ENCODE measurements around the gene PSPH.

PSPH gene

GRCh38 chr7:56086761-56087160 is 35.5 kb upstream of the PSPH start:
- TF ChIP-seq, protein P1, sequence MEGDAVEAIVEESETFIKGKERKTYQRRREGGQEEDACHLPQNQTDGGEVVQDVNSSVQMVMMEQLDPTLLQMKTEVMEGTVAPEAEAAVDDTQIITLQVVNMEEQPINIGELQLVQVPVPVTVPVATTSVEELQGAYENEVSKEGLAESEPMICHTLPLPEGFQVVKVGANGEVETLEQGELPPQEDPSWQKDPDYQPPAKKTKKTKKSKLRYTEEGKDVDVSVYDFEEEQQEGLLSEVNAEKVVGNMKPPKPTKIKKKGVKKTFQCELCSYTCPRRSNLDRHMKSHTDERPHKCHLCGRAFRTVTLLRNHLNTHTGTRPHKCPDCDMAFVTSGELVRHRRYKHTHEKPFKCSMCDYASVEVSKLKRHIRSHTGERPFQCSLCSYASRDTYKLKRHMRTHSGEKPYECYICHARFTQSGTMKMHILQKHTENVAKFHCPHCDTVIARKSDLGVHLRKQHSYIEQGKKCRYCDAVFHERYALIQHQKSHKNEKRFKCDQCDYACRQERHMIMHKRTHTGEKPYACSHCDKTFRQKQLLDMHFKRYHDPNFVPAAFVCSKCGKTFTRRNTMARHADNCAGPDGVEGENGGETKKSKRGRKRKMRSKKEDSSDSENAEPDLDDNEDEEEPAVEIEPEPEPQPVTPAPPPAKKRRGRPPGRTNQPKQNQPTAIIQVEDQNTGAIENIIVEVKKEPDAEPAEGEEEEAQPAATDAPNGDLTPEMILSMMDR (conservative IDR thresholded peaks at IDR 0.05), result no peak
- no peak overlapping the region for H3K27ac ChIP-seq

DNA sequence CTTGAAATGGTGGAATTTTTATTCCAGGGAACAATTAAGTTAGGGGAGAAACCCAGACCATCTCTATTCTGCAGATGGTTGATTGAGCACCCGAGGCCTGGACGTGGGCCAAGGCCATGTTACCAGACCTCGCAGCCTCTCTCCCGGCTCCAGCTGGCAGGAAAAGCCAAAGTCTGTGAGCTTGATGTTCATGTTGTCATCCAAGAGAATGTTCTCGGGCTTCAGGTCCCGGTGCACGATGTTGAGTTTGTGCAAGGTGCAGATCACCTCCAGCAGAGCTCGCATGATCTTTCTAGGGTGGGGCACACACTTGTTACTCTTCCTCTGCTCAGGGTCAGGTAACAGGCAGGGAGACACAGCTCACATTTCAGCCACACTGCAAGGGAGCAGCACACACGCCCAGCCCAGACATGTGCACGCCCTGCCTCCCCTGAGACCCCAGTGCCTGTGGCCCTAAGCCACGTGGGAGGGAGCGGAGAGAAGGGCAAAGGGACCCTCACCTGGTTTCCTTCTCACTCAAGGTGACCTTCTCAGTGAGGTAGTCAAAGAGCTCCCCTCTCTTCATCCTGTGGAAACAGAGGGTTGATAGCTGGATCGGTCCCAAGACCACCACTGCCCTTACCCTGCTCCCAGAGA is 32.0 kb upstream of the PSPH start:
- H3K27ac ChIP-seq, result peak overlapping the region; percentile 96; the same call in 1 of the 2 replicates
- TF ChIP-seq, protein P1 (conservative IDR thresholded peaks at IDR 0.05), result no peak

DNA sequence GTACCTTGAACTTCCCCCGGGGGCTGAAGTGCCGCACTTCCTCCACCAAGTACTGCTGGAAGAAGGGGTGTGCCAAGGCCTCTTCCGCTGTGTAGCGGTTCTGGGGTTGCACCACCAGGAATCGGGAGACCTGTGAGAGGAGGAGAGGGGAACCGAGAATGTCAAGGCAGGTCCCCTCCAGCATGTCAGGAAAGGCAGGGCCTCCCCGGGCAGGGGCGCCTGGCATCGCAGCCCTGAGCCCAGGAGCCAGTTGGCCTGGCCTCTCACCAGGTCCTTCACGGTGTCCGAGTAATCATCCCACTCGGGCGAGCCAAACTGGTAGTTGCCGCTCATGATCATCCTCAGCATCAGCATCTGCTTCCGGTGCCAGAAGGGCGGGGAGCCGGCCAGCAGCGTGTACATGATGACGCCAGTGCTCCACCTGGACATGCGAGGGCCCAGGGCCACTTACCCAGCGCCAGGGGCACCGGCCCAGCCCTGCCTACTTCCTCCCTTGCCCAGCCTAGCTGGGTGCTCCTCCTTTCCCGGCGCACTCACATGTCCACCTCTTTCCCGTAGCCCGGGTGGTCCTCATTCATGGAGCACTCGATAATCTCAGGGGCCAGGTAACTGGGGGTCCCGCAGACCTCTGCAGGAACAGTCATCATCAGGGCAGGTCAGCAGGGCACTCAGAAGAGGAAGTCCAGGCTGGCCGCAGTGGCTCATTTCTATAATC is 30.5 kb upstream of the PSPH start:
- TF ChIP-seq, protein P1 (conservative IDR thresholded peaks at IDR 0.05), result no peak
- H3K27ac ChIP-seq, result peak overlapping the region; percentile 96

DNA sequence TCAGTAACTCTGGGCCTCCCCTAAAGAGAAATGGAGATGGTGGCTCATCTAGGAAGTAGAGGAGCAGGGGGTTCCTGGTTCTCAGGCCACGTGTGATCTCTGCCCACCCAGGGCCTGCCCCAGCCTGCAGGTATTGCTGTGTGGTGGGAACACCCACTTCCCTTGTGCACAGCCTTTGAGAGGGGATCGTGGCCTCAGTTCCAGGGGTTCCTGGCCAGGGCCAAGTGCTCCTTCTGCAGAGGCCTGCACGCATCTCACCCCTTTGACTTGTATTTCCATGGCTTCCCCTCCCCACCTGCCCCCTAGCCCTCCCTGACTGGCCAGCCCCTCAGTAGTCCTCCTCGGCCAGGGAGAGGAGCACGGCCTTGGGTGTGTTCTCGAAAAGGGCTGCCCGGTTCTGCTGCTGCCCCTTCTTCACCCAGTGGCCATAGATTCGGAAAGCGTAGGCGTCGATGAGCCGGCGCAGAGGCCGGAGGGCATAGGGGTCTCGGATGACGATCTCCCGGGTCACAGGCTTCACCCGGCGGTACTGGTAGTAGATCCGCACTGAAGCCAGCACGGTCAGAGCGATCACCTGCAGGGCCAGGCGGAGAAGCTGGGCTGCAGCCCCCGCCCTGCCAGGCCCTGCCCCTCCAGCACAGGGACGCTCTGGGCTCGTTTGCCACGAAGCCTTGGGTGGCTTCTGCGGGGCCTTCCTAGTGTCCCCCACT is 29.6 kb upstream of the PSPH start:
- H3K27ac ChIP-seq, result peak overlapping the region; percentile 96

DNA sequence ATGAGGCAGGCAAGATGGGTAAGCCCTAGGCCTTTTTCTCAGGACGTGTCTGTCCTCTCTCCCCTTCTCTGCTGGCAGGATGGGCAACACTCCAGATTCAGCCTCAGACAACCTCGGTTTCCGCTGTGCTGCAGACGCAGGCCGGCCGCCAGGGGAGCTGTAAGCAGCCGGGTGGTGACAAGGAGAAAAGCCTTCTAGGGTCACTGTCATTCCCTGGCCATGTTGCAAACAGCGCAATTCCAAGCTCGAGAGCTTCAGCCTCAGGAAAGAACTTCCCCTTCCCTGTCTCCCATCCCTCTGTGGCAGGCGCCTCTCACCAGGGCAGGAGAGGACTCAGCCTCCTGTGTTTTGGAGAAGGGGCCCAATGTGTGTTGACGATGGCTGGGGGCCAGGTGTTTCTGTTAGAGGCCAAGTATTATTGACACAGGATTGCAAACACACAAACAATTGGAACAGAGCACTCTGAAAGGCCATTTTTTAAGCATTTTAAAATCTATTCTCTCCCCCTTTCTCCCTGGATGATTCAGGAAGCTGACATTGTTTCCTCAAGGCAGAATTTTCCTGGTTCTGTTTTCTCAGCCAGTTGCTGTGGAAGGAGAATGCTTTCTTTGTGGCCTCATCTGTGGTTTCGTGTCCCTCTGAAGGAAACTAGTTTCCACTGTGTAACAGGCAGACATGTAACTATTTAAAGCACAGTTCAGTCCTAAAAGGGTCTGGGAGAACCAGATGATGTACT is 28.4 kb upstream of the PSPH start:
- H3K27ac ChIP-seq, result peak overlapping the region; percentile 96
- TF ChIP-seq, protein P1 (conservative IDR thresholded peaks at IDR 0.05), result peak; percentile 95

- peak overlapping the region; percentile 96 for H3K27ac ChIP-seq
- TF ChIP-seq, protein P1 (conservative IDR thresholded peaks at IDR 0.05), result no peak
These were observed 27.0 kb upstream of the PSPH start for GRCh38 chr7:56078196-56078595.

DNA sequence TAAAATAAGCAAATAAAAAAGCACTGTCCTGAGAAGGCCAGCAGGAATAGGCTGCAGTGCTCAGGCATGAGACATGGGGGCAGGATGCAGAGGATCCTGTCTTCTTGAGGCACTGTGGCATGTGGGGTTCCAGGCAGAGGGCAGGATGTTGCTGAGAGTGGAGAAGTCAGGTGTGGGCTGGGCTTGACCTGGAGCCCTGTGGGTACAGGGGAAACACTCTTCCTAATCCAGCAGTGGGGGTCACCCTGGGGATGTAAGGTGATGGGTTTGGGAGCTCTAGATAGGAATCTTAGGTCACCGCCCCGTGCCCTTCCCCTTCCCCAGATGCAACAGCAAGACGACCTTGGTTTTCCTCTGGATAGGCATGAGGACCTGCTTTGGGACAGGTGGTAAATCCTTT is 26.4 kb upstream of the PSPH start:
- TF ChIP-seq, protein P1 (conservative IDR thresholded peaks at IDR 0.05), result no peak
- peak overlapping the region; percentile 96 for H3K27ac ChIP-seq
